Endothelial cell of umbilical vein (primary cell): ENCODE measurements around the gene MTCH1. TPM values are rescaled to one million over a fixed set of nuclear protein-coding genes. Genes with fewer than 3 reads are reported as not detected.

Source experiments
- BruUV-seq: library from RNA; stranded (reverse); fragments of 400-500 nt; replicated peaks from 2 replicates; lab custom pipeline; 2021; lab: Mats Ljungman, UMichigan
- CTCF ChIA-PET: fragments of 300-600, 350-600 bp; sonication (Branson Sonifier 250); formaldehyde crosslinking; loops from one replicate; lab custom pipeline; 2021; ENCODE audit warnings: antibody characterized with exemption, inconsistent platforms; lab: Charles Lee
- POLR2A ChIA-PET: fragments of 300-600, 350-600 bp; sonication (Branson Sonifier 250); formaldehyde crosslinking; loops from one replicate; lab custom pipeline; 2021; ENCODE audit warnings: antibody characterized with exemption, inconsistent platforms; lab: Charles Lee
- DNase-seq: peaks from one replicate; pipeline ENCODE4 v3.0.0-alpha.2; 2011; ENCODE audit warnings: low read depth, low spot score
- FAIRE-seq: peaks from 2 replicates; lab custom pipeline; 2011; peaks lifted over from hg19 to GRCh38; lab: Jason Lieb, UNC
- H2AFZ ChIP-seq: 2 replicates; pipeline ENCODE4 v1.6.0; 2012; ENCODE audit warnings: low read depth, low read length, control low read depth, inconsistent platforms
- H3K27ac ChIP-seq: 2 replicates; pipeline ENCODE4 v1.5.1; 2011; ENCODE audit warnings: low read depth, mild to moderate bottlenecking, control low read depth, low read length, moderate library complexity; ENCODE audit not compliant: insufficient read depth
- H3K27me3 ChIP-seq, 2 experiments: 2 replicates each; pipeline versions ENCODE4 v1.6.0 to v1.6.1; 2011; ENCODE audit warnings: low read length in 2 of 2, mixed read lengths in 1 of 2; ENCODE audit not compliant: control insufficient read depth in 2 of 2, insufficient read depth in 2 of 2
- H3K36me3 ChIP-seq, 2 experiments: 2 replicates in 1 of 2; 3 replicates in 1 of 2; pipeline ENCODE4 v1.5.1; 2011; ENCODE audit warnings: low read length in 2 of 2, mild to moderate bottlenecking in 1 of 2, moderate library complexity in 1 of 2; ENCODE audit not compliant: control insufficient read depth in 2 of 2, insufficient read depth in 2 of 2; ENCODE audit errors: extremely low read depth in 1 of 2
- H3K4me1 ChIP-seq: 3 replicates; pipeline ENCODE4 v1.5.1; 2011; ENCODE audit warnings: mild to moderate bottlenecking, low read length; ENCODE audit not compliant: control insufficient read depth, insufficient read depth; ENCODE audit errors: extremely low read depth
- H3K4me2 ChIP-seq: 2 replicates; pipeline ENCODE4 v1.6.1; 2011; ENCODE audit warnings: low read length, control low read depth, mixed read lengths; ENCODE audit not compliant: insufficient read depth
- H3K4me3 ChIP-seq, 3 experiments: fragments of 200-600 bp in 1 of 3; sonication (generic), shearing (Covaris generic) in 1 of 3; replicated peaks in 1 of 3; 2 replicates each; pipeline ENCODE4 v1.5.1; 2011 to 2016; ENCODE audit warnings: control low read depth in 3 of 3, low read length in 3 of 3, mild to moderate bottlenecking in 2 of 3, inconsistent platforms in 1 of 3, low read depth in 1 of 3, moderate library complexity in 1 of 3; ENCODE audit not compliant: insufficient read depth in 1 of 3
- H3K79me2 ChIP-seq: 2 replicates; pipeline ENCODE4 v1.6.0; 2012; ENCODE audit warnings: low read length, inconsistent platforms; ENCODE audit not compliant: control insufficient read depth, insufficient read depth
- H3K9ac ChIP-seq: replicated peaks from 2 replicates; pipeline ENCODE3; 2011; ENCODE audit warnings: low read length, control low read depth; ENCODE audit not compliant: insufficient read depth; ENCODE audit errors: extremely low read depth
- H3K9me1 ChIP-seq: replicated peaks from 3 replicates; pipeline ENCODE4 v1.6.0; 2011; ENCODE audit warnings: mild to moderate bottlenecking, low read length; ENCODE audit not compliant: control insufficient read depth, insufficient read depth; ENCODE audit errors: extremely low read depth
- H3K9me3 ChIP-seq: replicated peaks from 2 replicates; pipeline ENCODE4 v1.5.1; 2012; ENCODE audit warnings: low read length, inconsistent platforms; ENCODE audit not compliant: control insufficient read depth, insufficient read depth
- H4K20me1 ChIP-seq: replicated peaks from 2 replicates; pipeline ENCODE3; 2011; ENCODE audit warnings: mild to moderate bottlenecking, low read length; ENCODE audit not compliant: control insufficient read depth, insufficient read depth; ENCODE audit errors: extremely low read depth
- CTCF ChIP-seq, 2 donors: IDR thresholded peaks; 1 replicate in 1 of 2; 2 replicates in 1 of 2; pipeline ENCODE4 v1.5.1; 2011; ENCODE audit warnings: low read length in 2 of 2, mild to moderate bottlenecking in 2 of 2, moderate library complexity in 2 of 2, control low read depth in 1 of 2, inconsistent platforms in 1 of 2, low read depth in 1 of 2; ENCODE audit not compliant: insufficient read depth in 1 of 2; ENCODE audit errors: extremely low read depth in 1 of 2
- EZH2 ChIP-seq: IDR thresholded peaks from 2 replicates; pipeline ENCODE4 v1.6.1; 2012; ENCODE audit warnings: borderline replicate concordance, low read depth, mild to moderate bottlenecking, moderate library complexity, low read length, inconsistent platforms; ENCODE audit not compliant: severe bottlenecking
- FOS ChIP-seq: IDR thresholded peaks from 2 replicates; pipeline ENCODE4 v1.6.1; 2011; ENCODE audit warnings: mild to moderate bottlenecking, low read length, moderate library complexity, borderline replicate concordance; ENCODE audit not compliant: insufficient read depth
- GATA2 ChIP-seq: IDR thresholded peaks from 2 replicates; pipeline ENCODE4 v1.7.0; 2011; ENCODE audit warnings: low read depth, mild to moderate bottlenecking, moderate library complexity, mixed read lengths, low read length; ENCODE audit not compliant: insufficient read length, insufficient read depth
- JUN ChIP-seq: IDR thresholded peaks from 2 replicates; pipeline ENCODE4 v1.6.1; 2011; ENCODE audit warnings: borderline replicate concordance, low read depth; ENCODE audit not compliant: insufficient read length, insufficient read depth
- MAX ChIP-seq: IDR thresholded peaks from 2 replicates; pipeline ENCODE4 v1.6.1; 2011; ENCODE audit not compliant: insufficient read depth, insufficient read length
- MYC ChIP-seq: IDR thresholded peaks from one replicate; pipeline ENCODE4 v1.6.1; 2011; ENCODE audit warnings: mild to moderate bottlenecking, low read depth, low read length
- POLR2A ChIP-seq: IDR thresholded peaks from 2 replicates; pipeline ENCODE4 v1.6.1; 2012; ENCODE audit warnings: low read depth, mild to moderate bottlenecking, control low read depth, low read length
- POLR2AphosphoS5 ChIP-seq: IDR thresholded peaks from 2 replicates; pipeline ENCODE4 v1.6.1; 2012; ENCODE audit warnings: low read depth, mild to moderate bottlenecking, control low read depth, low read length, moderate library complexity; ENCODE audit not compliant: insufficient read depth
- dilution Hi-C: fragments of 300-500 bp; cut with MboI; formaldehyde crosslinking; loops from one replicate; pipeline ENCODE4 v1.15.0; 2019; ENCODE audit warnings: low sequenced_read_pairs; ENCODE audit not compliant: extremely low pct_ligation_motif_present
- intact Hi-C: fragments of 100-400 bp; cut with micrococcal nuclease; formaldehyde crosslinking; loops from one replicate; pipeline ENCODE4 v1.10.0; 2022
- polyA plus RNA-seq, 4 experiments: library from polyadenylated mRNA; depleted of rRNA in 3 of 4; stranded (reverse) in 3 of 4; unstranded in 1 of 4; fragments of >200 nt; gene quantifications; 2 replicates each; pipeline versions ENCODE4 v1.2.1 to v1.2.3, GENCODE V29; 2011 to 2012; ENCODE audit warnings: missing spikeins in 1 of 4
- total RNA-seq: library from RNA; stranded (reverse); gene quantifications from 2 replicates; pipeline ENCODE4 v1.2.3, GENCODE V29; 2021

The MTCH1 gene
- total and polyA plus RNA-seq, 2 donors (not counting 3 experiments of a cell fraction or from before 2014, with no cell fraction given), result 218 to 228 TPM

GRCh38 chr6:36961441-36962435, 24.3 kb downstream of the MTCH1 start:
- Histone ChIP-seq H3K27ac (no peak overlapping the region), H3K4me3 (no peak overlapping the region), H3K79me2 (no peaks in the 10 kb centered on the region), H3K9me3 (no peaks in the 10 kb centered on the region), H3K36me3 (no peaks in the 10 kb centered on the region), H4K20me1 (no peaks in the 10 kb centered on the region), H3K4me2 (no peak overlapping the region), H3K4me1 (peaks cover 3% of the 10 kb centered on the region), H3K9me1 (no peaks in the 10 kb centered on the region), H3K9ac (no peak overlapping the region), H3K27me3 (no peaks in the 10 kb centered on the region), H2AFZ (no peak overlapping the region)
- DNase-seq, result no peak
- POLR2A ChIA-PET, result no interaction called here
- no peak for FAIRE-seq
- TF ChIP-seq MAX, result no peak
- no peak for TF ChIP-seq GATA2
- TF ChIP-seq FOS, result no peak
- TF ChIP-seq POLR2AphosphoS5, result no peak
- no peak for TF ChIP-seq JUN
- TF ChIP-seq EZH2, result no peak
- TF ChIP-seq POLR2A, result no peak
- no peak for TF ChIP-seq MYC
- no peak for TF ChIP-seq CTCF (IDR thresholded peaks at IDR 0.05; ENCODE audit: extremely low read depth in 1 of 2, insufficient read depth in 1 of 2, low read depth in 1 of 2, low read length in 2 of 2)
- intact Hi-C loops (no loop called here), dilution Hi-C loops (no loop called here)
- no TSS peak for BruUV-seq
- CTCF ChIA-PET, result interaction anchor here (2.8 kb wide), 1 partner anchor 56 kb away, joined by 8 read pairs; no protein-coding TSS in a partner anchor
